K562 (cell line): Measurements from ENCODE around the gene MAD1L1.
"Not testable (repeated sequence)": the region's sequence is repeated elsewhere in the genome, so short reads cannot be mapped to it uniquely, and the experiment has no call there.

Experiments used
- BRD4 ChIP-seq: fragments of 200-600 bp; sonication (generic); IDR thresholded peaks from 2 replicates; pipeline ENCODE4 v1.6.1; 2017; ENCODE audit warnings: inconsistent platforms
- CBX5 ChIP-seq: IDR thresholded peaks from 2 replicates; pipeline ENCODE4 v1.6.1; 2014; ENCODE audit warnings: low read depth, borderline replicate concordance
- EP300 ChIP-seq: IDR thresholded peaks from 2 replicates; pipeline ENCODE4 v1.6.1; 2012; ENCODE audit warnings: low read length, improper control_type of control experiment
- FOXK1 ChIP-seq: sonication (generic); formaldehyde crosslinking; IDR thresholded peaks from 2 replicates; pipeline ENCODE4 v1.8.0; 2022; ENCODE audit warnings: missing genetic modification reagents, mild to moderate bottlenecking, borderline replicate concordance
- GABPB1 ChIP-seq: sonication (generic); formaldehyde crosslinking; IDR thresholded peaks from 2 replicates; pipeline ENCODE4 v1.8.0; 2022; ENCODE audit warnings: mild to moderate bottlenecking, missing genetic modification reagents
- SOX6 ChIP-seq: fragments of 450-650 bp; IDR thresholded peaks from 2 replicates; pipeline ENCODE4 v1.6.1; 2014; ENCODE audit warnings: mild to moderate bottlenecking
- ZNF274 ChIP-seq: IDR thresholded peaks from 2 replicates; pipeline ENCODE4 v1.6.1; 2011; ENCODE audit warnings: low read depth, mild to moderate bottlenecking, low read length, moderate library complexity, borderline replicate concordance
- ZNF77 ChIP-seq: fragments of 250-450 bp; sonication (Bioruptor Pico); IDR thresholded peaks from 2 replicates; pipeline ENCODE4 v1.5.0; 2020
- TF ChIP-seq, protein P1 (sequence below): fragments of 250-450 bp; sonication (Bioruptor Pico); IDR thresholded peaks from 2 replicates; pipeline ENCODE4 v1.5.0; 2021; ENCODE audit warnings: mild to moderate bottlenecking, borderline replicate concordance
- TF ChIP-seq, protein P2 (sequence below), 3 experiments: IDR thresholded peaks in 2 of 3; conservative IDR thresholded peaks in 1 of 3; 2 replicates each; pipeline ENCODE4 v1.5.1; 2011 to 2012; ENCODE audit warnings: low read length in 3 of 3, mild to moderate bottlenecking in 3 of 3, control low read depth in 2 of 3, improper control_type of control experiment in 1 of 3, inconsistent platforms in 1 of 3, low read depth in 1 of 3, mixed read lengths in 1 of 3, moderate library complexity in 1 of 3; ENCODE audit not compliant: insufficient read depth in 2 of 3

DNA sequence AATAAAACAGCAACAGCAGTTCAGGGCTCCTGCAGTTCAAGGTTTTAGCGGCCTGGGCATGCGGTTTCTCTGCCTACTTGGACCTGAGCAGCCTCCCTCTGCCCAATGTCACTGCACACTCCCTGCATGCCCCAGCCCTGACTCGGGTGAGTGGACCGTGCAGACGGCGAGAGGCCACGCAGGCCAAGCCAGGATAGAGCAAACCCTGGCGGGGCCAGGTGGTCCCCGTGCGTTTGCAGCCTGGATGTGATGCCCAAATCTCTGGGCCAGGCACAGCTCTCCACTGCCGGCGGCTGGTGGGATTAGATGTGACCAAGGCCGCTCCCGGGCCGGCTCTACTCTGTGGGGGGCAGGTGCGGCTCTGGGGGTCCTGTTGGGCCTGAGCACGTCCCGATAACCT is 392.0 kb downstream of the MAD1L1 start:
- TF ChIP-seq EP300; SOX6; ZNF77; FOXK1; CBX5; GABPB1 (CRISPR knock-in tag); ZNF274; BRD4: not testable (repeated sequence)
- TF ChIP-seq, protein P1, sequence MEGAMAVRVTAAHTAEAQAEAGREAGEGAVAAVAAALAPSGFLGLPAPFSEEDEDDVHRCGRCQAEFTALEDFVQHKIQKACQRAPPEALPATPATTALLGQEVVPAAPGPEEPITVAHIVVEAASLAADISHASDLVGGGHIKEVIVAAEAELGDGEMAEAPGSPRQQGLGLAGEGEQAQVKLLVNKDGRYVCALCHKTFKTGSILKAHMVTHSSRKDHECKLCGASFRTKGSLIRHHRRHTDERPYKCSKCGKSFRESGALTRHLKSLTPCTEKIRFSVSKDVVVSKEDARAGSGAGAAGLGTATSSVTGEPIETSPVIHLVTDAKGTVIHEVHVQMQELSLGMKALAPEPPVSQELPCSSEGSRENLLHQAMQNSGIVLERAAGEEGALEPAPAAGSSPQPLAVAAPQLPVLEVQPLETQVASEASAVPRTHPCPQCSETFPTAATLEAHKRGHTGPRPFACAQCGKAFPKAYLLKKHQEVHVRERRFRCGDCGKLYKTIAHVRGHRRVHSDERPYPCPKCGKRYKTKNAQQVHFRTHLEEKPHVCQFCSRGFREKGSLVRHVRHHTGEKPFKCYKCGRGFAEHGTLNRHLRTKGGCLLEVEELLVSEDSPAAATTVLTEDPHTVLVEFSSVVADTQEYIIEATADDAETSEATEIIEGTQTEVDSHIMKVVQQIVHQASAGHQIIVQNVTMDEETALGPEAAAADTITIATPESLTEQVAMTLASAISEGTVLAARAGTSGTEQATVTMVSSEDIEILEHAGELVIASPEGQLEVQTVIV (CRISPR knock-in tag): not testable (repeated sequence)
- TF ChIP-seq, protein P2, sequence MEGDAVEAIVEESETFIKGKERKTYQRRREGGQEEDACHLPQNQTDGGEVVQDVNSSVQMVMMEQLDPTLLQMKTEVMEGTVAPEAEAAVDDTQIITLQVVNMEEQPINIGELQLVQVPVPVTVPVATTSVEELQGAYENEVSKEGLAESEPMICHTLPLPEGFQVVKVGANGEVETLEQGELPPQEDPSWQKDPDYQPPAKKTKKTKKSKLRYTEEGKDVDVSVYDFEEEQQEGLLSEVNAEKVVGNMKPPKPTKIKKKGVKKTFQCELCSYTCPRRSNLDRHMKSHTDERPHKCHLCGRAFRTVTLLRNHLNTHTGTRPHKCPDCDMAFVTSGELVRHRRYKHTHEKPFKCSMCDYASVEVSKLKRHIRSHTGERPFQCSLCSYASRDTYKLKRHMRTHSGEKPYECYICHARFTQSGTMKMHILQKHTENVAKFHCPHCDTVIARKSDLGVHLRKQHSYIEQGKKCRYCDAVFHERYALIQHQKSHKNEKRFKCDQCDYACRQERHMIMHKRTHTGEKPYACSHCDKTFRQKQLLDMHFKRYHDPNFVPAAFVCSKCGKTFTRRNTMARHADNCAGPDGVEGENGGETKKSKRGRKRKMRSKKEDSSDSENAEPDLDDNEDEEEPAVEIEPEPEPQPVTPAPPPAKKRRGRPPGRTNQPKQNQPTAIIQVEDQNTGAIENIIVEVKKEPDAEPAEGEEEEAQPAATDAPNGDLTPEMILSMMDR (IDR thresholded peaks at IDR 0.05 in 2 of 3, conservative IDR thresholded peaks at IDR 0.05 in 1 of 3; ENCODE audit: insufficient read depth in 2 of 3, low read depth in 1 of 3, low read length in 3 of 3): not testable (repeated sequence)
